BJ (cell line): ENCODE results near the gene WNT7A. TPM values are rescaled to one million over a fixed set of nuclear protein-coding genes. Genes with fewer than 3 reads are reported as not detected.

Experiments
- CTCF ChIA-PET: fragments of 350-600 bp; formaldehyde crosslinking; extraction: SDS; loops from one replicate; lab custom pipeline; 2021; ENCODE audit warnings: antibody characterized with exemption, inconsistent platforms; lab: Yijun Ruan, JAX
- POLR2A ChIA-PET: fragments of 300-600 bp; sonication (Branson Sonifier 250); formaldehyde crosslinking; extraction: SDS; loops from one replicate; lab custom pipeline; 2021; ENCODE audit warnings: antibody characterized with exemption; lab: Charles Lee
- DNase-seq: peaks from one replicate; pipeline ENCODE4 v3.0.0-alpha.2; 2011; ENCODE audit warnings: low read depth
- H3K27me3 ChIP-seq: 2 replicates; pipeline ENCODE4 v1.6.0; 2011; ENCODE audit warnings: low read length; ENCODE audit not compliant: control insufficient read depth, insufficient read depth
- H3K36me3 ChIP-seq: 2 replicates; pipeline ENCODE4 v1.5.1; 2011; ENCODE audit warnings: low read length; ENCODE audit not compliant: control insufficient read depth, insufficient read depth
- H3K4me3 ChIP-seq: 2 replicates; pipeline ENCODE4 v1.5.1; 2011; ENCODE audit warnings: low read depth, mild to moderate bottlenecking, control low read depth, low read length
- polyA plus RNA-seq: library from polyadenylated mRNA; depleted of rRNA; stranded (reverse); fragments of >200 nt; gene quantifications from 2 replicates; pipeline ENCODE4 v1.2.3, GENCODE V29; 2011
- TF ChIP-seq, protein P1 (sequence below): IDR thresholded peaks from 2 replicates; pipeline ENCODE4 v1.5.1; 2011; ENCODE audit warnings: low read depth, mild to moderate bottlenecking, control low read depth, inconsistent platforms, low read length, moderate library complexity; ENCODE audit not compliant: insufficient read depth

WNT7A gene
- polyA plus RNA-seq, 1 experiment: not detected

DNA sequence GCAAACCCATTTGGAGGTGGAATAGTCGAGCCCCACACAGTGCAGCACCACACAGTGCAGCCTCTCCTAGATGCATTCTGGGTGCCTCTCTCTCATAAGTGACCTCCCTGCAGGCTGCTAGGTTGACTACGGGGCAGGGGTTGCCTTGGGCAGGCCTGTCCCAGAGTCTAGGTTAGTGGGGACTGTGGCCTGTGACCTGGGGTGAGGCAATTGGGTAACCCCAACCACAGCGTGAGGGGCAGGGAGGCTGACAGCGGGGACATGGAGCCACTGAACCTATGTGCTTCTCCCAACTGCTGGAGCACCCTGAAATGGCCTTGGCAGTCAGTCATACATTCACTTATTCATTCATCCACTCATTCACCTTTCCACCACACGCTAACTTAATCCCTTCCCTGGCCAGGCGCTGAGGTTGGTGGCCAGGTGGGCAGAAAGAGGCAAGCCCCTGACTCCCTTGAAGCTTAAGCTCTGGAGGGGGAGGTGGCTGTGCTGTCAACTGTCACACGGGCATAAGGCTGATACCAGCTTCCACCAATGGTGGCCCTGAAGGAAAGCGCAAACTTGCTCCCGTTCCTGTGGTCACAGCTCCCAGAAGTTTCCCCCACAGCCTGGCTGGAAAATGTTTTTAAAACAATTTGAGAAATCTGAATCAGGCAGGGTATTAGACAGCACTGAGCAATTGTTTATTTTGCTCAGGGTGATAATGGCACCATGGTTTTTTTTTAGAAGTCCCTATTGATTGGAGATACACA is 46.2 kb downstream of the WNT7A start:
- DNase-seq: no peak
- CTCF ChIA-PET: no interaction called here
- POLR2A ChIA-PET: no interaction called here
- Histone ChIP-seq H3K4me3 (no peak overlapping the region), H3K36me3 (no peaks in the 10 kb centered on the region), H3K27me3 (no peaks in the 10 kb centered on the region)
- TF ChIP-seq, protein P1, sequence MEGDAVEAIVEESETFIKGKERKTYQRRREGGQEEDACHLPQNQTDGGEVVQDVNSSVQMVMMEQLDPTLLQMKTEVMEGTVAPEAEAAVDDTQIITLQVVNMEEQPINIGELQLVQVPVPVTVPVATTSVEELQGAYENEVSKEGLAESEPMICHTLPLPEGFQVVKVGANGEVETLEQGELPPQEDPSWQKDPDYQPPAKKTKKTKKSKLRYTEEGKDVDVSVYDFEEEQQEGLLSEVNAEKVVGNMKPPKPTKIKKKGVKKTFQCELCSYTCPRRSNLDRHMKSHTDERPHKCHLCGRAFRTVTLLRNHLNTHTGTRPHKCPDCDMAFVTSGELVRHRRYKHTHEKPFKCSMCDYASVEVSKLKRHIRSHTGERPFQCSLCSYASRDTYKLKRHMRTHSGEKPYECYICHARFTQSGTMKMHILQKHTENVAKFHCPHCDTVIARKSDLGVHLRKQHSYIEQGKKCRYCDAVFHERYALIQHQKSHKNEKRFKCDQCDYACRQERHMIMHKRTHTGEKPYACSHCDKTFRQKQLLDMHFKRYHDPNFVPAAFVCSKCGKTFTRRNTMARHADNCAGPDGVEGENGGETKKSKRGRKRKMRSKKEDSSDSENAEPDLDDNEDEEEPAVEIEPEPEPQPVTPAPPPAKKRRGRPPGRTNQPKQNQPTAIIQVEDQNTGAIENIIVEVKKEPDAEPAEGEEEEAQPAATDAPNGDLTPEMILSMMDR: no peak

DNA sequence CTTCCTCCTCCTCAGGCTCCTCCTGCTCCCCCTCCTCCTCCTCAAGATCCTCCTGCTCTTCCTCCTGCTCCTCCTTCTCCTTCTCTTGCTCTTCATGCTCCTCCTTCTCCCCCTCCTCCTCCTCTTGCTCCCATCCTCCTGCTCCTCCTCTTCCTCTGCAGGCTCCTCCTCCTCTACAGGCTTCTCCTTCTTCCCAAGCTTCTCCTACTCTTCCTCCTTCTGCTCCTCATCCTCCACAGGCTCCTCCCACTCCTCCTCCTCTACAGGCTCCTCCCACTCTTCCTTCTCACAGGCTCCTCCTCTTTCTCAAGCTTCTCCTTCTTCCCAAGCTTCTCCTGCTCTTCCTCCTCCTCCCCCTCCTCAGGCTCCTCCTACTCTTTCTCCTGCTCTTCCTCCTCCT is 47.7 kb downstream of the WNT7A start:
- CTCF ChIA-PET: no interaction called here
- Histone ChIP-seq H3K36me3 (no peaks in the 10 kb centered on the region), H3K4me3 (no peak overlapping the region), H3K27me3 (no peaks in the 10 kb centered on the region)
- POLR2A ChIA-PET: no interaction called here
- DNase-seq: no peak
- TF ChIP-seq, protein P1: no peak

DNA sequence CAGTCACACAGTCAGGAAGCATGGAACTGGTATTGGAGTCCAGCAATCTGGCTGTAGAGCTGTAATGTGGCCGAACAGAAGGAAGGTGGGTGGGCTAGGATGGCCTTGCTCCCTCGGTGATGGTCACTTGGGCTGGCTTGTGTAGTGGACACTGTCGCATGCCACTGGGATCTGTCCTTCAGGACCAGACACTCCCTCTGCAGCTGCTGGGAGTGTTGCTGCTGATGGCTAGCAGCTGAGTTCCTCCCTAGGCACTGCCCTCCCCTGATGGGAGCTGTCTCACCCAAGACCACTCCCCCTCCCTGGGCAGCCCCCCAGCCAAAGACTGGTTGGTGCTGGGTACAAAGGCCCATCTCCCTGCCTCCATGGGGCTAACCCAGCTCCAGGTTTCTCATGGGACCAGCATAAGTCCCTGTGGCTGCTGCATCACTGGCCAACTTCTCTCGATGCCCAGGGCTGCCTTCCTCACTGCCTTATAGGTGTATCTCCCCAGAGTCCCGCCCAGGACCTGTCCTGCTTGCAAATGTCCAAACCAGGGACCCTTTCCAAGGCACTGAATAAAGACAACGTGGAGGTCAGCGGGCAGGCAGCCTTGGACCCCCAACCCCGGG is 48.4 kb downstream of the WNT7A start:
- DNase-seq: no peak
- TF ChIP-seq, protein P1: no peak
- no peaks in the 10 kb centered on the region for H3K27me3 ChIP-seq
- no peak overlapping the region for H3K4me3 ChIP-seq
- H3K36me3 ChIP-seq: no peaks in the 10 kb centered on the region
- POLR2A ChIA-PET: no interaction called here
- CTCF ChIA-PET: no interaction called here

DNA sequence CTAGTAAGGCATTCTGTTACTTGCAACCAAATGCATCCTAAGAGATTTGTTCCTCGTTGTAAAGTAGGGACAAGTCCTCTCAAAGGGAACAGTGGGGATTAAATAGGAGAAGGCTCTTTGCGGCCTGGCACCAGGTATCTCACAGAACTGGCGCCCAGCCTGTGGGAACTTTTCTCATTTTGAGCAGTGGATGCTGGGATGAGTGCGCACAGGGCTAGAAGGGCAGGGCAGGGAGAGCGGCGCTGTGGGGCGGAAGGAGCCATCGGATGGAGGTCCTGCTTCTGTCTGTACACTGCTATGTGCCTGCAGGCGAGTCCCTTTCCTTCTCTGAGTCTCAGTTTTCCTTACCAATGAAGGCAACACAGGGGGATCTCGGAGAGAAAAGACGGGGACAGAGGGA is 50.6 kb downstream of the WNT7A start:
- Histone ChIP-seq H3K36me3 (no peaks in the 10 kb centered on the region), H3K27me3 (no peaks in the 10 kb centered on the region), H3K4me3 (no peak overlapping the region)
- ChIA-PET POLR2A (no interaction called here), CTCF (no interaction called here)
- no peak for DNase-seq
- TF ChIP-seq, protein P1: no peak

GRCh38 chr3:13828501-13829265 is 51.2 kb downstream of the WNT7A start:
- no peak overlapping the region for H3K4me3 ChIP-seq
- TF ChIP-seq, protein P1: no peak
- no peak for DNase-seq
- POLR2A ChIA-PET: no interaction called here
- CTCF ChIA-PET: no interaction called here
- H3K36me3 ChIP-seq: no peaks in the 10 kb centered on the region
- H3K27me3 ChIP-seq: no peaks in the 10 kb centered on the region
